ENCODE measurements around the gene OGFOD1.

OGFOD1 gene

DNA sequence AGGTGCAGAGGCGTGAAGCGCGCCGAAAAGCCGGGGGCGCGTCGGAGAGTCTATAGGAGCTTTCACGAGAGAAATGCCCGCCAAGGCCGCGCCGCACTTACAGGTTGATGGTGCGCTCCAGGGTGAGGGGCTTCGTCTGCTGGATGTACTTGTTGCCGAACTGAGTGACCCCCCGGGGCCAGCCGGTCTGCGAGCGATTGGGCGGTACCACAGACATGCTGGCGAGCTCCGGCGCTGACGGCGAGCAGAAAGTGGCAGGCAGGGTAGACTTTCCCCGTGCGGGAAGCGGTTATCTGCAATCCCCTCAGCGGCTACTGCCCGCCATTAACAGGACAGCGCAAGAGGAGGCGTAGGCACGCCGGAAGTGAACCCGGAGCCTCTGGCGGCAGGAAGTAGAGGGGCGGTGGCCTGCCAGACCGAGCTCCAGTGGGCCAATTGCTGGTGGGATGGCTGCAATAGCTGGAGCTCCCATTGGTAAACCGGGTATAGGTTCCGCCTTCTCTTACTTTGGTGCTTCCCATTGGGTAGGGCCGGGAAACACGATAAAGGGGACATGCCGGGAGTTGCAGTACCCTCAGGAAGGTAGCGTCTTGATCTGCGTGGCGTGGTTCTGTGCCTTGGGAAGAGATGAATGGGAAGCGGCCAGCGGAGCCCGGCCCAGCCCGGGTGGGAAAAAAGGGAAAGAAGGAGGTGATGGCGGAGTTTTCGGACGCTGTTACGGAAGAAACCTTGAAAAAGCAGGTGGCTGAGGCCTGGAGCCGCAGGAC lies at the start of gene OGFOD1, which contains the start of gene NUDT21:
Gene OGFOD1, plus strand, starts transcription at position 569 of the 767 bp plus-strand sequence. Its CDS starts 59 bp downstream, at position 628.
Gene NUDT21, minus strand, starts transcription at position 347 of the 767 bp plus-strand sequence. Its CDS starts 130 bp downstream, at position 217.
- peak; percentile 92 for DNase-seq

DNA sequence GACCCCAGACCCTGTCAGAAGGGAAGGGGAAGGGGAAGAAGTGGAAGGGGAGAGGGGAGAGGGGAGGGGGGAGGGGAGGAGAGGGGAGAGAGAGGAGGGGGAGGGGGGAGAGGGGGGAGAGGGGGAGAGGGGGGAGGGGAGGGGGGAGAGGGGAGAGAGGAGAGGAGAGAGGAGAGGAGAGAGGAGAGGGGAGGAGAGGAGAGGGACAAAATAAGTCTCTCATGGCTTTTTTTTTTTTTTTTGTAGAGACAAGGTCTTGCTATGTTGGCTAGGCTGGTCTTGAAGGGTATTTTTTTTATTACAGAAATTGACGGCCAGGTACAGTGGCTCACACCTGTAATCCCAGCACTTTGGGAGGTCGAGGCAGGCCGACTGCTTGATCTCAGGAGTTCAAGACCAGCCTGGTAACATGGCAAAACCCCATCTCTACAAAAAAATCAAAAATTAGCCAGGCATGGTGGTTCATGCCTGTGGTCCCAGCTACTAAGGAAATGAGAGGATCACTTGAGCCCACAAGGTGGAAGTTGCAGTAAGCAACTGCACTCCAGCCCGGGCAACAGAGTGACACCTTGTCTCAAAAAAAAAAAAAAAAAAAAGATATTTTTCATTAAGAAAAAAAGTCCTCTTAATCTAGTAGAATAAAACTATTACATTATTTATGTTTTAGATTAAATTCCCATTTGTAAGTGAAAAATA lies 45.2 kb upstream of the OGFOD1 start:
- no peak for DNase-seq

DNA sequence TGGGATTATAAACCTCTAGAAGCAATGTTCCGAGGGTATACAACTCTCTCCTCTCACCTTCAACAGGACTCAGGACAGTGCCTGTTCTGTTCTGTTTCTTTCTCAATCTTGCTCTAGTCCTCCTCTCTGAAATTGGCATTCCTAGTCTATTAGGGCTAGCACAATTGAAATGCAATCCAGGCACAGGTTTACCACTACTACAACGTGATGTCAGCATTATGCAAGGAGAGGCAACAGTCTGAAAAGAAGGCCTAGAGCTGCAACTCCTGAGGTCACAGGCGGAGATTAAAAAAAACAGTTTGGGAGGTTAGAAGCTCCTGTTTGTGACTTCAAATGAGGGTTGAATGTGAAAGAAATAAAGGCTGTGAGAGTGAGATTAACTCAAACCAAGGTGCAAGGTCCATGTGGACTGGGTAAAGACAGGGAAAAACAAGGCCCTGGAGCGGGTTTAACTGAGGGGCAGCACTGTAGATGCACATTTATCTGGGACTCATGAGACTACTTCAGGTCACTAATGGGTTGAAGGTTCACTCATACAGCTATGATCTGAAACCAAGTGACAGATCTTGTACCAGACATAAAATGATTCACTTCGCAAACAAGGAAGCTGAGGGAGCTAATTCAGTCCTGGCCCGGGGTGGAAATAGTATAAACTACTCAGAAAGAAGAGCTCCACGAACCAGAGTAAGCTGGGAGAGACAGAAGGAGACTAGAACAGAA lies 42.8 kb upstream of the OGFOD1 start:
- DNase-seq = no peak

DNA sequence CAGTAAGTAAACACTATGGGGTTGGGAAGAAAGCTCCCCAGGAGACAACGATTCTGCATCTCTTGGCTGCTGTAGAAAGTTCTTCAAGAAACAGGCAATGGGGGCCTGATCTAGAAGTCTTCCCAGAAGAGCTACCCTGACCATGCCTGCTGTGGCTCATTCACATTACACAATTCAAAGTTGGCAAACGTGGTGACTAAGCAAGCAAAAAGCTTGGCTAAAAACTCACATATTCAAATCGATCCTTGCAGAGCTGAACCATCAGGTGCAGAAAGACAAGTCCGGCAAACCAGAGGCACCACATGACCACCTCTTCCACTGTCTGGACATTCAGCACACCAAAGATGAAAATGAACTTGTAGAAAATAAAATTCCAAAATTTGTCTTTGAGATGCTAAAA lies 42.2 kb upstream of the OGFOD1 start:
- DNase-seq = no peak

DNA sequence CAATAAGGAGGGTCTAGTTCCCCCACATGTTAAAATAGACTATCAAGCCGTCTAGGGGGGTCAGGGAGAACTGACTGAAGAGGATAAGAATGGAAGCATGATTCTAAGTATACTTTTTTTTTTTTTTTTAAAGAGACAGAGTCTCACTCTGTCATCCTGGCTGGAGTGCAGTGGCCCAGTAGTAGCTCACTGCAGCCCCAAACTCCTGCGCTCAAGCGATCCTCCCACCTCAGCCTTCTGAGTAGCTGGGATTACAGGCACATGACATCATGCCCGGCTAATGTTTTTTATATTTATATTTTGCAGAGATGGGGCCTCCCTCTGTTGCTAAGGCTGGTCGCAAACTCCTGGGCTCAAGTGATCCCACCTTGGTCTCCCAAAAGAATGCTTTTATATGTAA lies 40.2 kb upstream of the OGFOD1 start:
- no peak for DNase-seq

DNA sequence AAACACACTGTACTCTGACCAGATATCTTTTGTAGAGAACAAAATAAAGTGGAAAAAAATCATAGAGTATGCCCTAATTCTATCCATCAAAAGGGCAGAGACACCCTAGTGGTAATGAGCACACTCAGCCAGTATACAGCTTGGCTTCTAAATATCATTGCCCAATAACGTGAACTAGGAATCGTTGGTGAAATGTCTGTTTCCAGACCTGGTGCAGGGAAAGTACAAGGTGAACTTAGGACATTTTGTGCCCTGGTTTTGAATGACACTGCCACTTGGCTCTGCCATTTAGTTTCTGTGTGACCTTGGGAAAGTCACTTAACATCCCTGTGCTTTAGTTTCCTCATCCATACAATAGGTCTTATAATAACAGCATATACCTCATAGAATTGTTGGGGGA lies 39.7 kb upstream of the OGFOD1 start:
- no peak for DNase-seq

DNA sequence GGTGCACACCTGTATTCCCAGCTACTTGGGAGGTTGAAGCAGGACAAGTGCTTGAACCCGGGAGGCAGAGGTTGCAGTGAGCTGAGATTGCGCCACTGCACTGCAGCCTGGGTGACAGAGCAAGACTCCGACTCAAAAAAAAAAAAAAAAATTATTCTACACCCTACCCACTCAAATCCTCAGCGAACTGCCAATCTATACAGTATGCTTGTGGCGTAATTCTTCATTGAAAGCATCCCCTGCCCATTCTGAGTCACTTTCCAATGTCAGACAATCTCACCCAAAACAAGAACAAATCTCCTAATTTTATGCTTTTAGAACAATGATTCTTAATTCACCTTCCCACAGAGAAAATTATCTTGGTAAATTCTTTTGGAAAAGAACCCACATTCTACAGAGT lies 38.0 kb upstream of the OGFOD1 start:
- DNase-seq = no peak

DNA sequence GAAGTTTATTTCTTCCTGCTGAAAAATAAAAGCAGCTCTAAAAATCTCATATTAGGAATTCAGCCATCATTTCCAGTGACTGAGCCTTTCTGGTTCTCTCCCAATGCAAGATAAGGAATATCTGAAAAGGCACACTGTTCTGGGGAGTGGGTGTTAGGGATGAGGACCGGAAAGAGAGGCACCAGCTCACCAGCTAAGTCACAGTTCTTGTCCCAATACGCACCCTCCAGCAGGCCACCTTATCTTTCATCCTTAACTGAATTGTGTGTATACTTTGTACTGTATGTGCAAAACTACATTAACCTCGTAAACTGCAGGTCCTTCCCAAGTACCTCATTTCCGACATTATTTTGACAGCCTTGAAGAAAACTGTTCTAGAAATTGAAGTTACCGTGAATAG lies 37.0 kb upstream of the OGFOD1 start:
- DNase-seq = no peak

DNA sequence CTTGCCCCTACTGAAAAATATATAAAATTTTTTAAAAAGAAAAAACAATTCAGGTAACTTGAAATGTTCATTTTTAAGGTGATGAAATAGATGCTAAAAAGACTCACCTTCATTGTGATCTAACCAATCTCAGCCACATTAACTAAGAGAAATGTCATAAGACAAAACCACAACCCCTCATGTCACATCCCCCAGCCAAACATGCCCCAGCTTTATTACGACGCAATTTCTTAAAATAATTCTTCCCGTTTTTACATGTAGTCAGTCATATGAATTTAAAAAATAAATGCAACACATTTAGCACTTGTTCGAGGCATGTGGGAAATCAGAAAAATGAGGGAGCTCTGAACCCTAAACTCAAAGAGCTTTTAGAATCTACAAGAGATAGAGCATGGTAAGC lies 35.5 kb upstream of the OGFOD1 start:
- DNase-seq = no peak

DNA sequence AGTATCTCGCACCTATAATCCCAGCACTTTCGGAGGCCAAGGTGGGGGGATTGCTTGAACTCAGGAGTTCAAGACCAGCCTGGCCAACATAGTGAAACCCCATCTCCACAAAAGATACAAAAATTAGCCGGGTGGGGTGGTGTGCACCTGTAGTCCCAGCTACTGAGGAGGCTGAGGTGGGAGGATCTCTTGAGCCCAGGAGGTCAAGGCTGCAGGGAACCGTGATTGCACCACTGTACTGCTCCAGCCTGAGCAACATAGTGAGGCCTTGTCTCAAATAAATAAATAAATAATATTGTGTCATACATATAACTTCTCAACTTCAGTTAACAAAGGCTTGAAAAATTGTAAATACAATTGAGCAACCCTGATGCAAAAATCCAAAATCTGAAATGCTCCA lies 34.2 kb upstream of the OGFOD1 start:
- no peak for DNase-seq

DNA sequence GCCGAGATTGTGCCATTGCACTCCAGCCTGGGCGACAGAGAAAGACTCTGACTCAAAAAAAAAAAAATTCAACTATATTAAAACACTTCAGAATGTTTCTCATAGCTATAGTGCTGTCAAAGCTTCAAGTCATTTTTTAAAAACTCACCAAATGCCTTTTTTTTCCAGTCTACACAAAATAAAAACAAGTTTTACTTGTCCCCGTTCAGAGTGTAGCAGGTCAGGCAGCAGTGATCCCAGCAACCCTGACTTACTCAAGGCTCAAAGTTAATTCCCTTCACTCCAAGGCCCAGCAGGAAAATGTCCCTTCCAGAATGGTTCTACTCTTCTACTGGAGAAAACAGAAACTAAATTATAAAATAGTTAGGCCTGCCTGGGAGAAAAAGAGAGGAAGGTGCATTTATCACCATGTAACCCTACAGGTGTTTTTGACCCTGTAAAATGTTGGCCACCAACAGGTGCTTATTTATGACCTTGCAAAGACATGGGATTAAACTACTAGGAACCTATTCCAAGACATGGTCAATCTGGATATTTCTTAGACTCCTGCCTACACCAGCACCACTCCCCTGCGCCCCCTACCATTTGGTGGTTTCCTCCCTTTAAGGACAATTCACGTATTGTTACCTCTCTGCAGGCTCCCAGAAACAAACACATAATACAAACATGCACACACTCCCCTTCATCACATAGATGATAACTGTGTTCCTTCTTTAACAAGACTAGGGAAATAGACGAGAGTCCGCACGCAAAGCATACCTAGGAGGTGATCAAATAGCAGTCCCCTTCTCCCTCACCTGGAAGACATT lies 31.4 kb upstream of the OGFOD1 start:
- no peak for DNase-seq

DNA sequence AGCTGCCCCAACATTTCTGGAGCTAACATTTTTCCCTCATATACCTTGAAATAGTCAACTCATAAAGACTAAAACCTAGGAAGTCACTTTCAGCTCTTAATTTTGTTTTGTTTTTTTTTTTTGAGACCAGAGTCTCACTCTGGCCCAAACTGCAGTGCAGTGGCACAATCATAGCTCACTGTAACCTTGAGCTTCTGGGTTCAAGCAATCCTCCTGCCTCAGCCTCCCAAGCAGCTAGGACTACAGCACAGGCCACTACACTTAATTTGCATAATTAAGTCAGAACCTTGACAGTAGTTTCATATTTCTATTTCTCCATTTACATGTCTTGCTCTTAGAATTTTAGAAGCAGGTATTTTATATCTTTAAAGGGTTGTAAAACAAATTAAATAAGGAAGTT lies 30.7 kb upstream of the OGFOD1 start:
- no peak for DNase-seq

DNA sequence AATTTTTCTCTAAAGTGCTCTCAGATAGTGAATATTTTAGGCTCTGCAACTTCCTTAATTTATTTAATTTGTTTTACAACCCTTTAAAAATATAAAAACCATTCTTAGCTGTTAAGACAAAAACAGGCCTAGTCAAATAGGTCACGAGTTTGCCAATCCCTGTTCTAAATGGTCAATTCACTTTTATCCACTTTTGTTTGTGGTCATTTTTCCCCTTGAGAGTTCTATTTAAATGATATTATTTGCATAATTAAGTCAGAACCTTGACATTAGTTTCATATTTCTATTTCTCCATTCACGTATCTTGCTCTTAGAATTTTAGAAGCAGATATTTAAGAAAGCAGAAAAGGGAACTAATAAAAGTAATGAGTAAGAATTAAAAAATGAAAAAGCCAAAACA lies 30.0 kb upstream of the OGFOD1 start:
- DNase-seq = peak; percentile 6

DNA sequence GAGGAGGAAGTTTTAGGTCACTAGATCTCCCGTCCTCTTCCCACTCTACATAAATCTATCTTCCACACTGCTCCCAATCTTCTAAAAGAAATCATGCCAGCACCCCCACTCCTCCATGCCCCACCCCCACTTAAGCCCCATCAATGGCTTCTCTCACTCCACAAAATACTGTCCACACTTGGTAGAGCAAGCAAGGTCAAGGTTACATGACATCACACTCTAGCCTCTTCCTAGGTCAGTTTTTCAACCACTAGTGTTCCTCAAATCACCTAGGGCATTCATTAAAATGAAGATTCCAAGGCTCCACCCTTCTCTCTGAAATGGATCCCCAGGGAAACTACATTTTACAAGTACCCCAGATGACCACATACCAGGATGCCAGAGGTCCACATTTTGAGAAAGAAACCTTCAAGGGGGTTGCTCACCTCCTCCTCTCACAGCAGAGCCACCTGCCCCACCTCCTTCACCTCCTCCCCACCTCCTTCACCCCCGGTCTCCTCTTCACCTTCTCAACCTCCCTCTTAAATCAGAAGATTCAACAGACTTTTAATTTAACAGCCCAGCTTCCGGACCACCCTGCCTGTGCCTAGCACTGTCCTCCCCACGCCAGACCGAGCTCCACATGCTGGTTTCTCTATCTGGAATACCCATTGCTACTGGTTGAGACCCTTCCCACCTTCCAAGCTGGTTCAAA lies 29.2 kb upstream of the OGFOD1 start:
- DNase-seq = no peak

DNA sequence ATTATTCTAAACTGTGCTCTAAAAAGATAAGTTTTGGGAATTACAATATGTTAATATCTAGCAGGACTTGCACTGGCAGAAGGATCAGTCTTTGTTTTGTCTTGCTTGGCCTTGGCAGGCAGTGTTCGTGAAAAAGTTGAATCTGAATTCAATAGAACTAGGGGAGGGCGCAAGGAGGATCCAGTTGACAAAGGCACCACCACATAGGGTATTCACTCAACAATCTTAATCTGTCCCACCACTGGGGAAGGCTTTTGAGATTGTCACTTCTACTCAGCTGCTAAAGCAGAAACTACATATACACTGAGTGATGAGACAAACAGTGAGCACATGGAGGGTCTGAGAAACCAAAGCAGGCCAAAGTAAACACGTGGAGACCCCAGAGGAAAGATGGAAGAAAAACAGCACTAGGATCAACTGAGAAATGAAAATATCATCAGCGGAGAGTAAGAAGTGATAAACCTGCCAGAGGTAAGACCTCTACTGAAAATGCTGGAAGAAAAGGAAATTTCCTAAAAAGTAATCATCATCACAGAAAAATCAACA lies 28.4 kb upstream of the OGFOD1 start:
- no peak for DNase-seq

DNA sequence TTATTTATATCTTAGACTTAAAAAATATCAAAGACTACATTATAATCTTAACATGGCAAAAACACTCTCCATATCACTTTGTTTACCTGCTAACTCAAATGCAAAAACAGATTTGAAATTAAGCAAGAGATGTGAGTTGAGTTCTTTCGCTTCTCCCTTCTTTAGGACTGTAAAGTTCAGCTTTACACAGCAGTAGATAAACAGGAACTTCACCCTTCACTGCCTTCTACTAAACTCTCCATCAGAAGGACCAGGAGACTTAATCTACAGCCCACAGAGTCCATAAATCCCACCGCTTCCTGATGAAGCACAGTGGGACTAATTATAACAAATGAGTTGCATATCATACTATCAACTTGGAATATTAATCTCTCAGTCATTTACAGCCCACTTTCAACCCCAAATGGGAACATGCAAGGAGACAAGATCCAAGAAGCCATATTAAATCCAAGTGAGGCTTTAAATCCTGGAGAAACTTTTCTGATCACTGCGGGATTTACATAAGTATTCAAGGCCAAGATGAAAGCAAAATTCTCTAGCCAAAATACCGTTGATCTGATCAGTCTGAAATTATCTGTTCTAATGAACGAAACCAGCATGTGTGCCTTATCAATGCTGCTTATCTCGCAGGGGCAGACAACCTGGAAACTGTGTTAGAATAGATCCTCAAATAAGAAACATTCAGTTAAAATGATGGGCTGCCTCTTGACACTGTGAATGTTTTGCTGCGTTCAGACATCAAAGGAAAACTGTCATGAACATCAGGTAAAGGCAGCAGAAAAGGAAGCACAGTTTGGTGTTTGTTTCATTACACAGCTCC lies 27.6 kb upstream of the OGFOD1 start:
- no peak for DNase-seq

DNA sequence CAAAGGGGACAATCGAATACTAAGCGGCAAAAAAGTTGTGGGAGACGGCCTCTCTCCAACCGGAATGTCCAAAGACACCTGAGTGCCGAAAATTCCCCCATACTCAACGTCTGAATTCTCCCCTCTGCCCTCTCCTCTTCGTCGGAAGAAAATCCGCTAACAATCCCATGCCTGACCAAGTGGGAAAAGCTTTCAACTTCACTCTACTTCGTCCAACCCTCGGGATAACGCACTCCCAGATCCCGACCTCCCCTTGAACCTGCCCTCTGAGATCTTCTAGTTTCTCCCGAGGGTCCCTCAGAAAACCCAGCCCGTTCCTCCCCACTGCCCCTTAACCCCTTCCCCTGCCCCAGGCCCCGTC lies 27.0 kb upstream of the OGFOD1 start:
- peak; percentile 3 for DNase-seq

DNA sequence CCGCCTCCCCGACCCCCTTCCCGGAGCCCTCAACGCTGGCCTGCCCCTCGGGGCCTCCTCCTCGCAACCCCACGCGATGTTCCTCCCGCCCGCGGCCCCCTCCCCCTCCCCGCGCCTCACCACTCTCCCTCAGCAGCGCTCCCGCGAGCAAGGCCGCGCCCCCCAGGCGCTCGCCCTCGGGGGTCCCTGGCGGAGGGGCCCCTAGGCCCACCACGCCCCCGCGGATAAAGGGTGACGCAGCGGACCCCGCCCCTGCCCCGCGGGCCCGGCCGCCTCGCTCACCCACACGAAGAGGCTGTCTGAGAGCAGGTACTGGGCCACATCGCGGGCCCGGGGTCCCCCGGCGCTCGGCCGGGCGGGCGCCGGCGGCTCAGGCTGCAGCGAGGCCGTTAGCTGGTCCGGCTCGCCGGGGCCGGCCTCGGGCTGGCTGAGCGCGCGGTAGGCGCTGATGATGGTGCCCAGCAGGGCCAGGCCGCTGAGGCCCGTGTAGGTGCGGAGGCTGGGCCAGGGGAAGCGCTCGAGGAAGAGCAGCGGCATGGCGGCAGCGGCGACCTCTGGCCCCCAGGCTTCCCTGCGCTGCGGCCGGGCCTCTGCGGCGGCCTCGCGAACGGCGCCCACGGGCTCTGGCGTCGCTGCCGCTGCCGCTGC lies 26.4 kb upstream of the OGFOD1 start:
- DNase-seq = no peak

DNA sequence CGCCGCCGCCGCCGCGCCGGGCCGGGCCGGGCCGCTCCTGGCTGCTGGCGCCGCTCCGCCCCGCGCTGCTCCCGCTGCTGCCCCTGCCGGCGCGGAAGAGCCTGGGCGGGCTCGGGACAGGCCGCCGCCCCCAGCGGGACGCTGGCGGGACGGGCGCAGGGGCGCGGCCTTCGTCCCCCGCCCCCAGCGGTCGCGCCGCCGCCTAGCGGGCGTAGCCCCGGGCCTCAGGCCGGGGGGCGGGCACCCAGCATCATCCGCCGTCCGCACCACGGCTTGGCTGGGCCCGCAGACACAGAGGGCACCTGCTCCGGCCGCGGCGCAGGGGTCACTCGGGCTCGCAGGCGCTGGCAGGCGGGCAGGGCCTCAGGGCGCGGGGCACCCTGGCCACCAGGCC lies 25.9 kb upstream of the OGFOD1 start, which contains the start of gene AMFR:
Gene AMFR, minus strand, starts transcription at position 107 of the 394 bp plus-strand sequence. CDS start 218 bp downstream, outside the sequence.
- no peak for DNase-seq

DNA sequence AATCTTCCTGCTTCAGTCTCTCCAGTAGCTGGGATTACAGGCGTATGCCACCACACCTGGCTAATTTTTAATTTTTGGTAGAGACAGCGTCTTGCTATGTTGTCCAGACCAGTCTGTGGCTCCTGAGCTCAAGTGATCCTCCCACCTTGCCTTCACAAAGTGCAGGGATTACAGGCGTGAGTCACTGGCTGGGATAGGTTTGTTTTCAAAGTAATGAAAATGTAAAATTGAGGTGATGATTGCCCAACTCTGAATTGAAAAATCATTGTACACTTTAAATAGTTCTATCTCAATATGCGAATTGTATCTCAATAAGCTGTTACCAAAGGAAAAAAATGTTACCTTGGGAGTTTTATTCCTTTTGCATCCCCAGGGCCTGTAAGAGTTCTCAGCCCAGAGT lies 24.8 kb upstream of the OGFOD1 start:
- DNase-seq = no peak
